Ovary (tissue), 3 donors: ENCODE measurements around the gene CENPK.

Experiments used
- EP300 ChIP-seq: sonication (generic); formaldehyde crosslinking; IDR thresholded peaks from one replicate; pipeline ENCODE4 v1.6.1; 2017; ENCODE audit warnings: antibody characterized with exemption
- TF ChIP-seq, protein P1 (sequence below), 3 donors: fragments of 450-650 bp in 2 of 3; fragments of 200-600 bp in 1 of 3; IDR thresholded peaks; one replicate each; pipeline versions ENCODE4 v1.5.1 to v1.8.0; 2016 to 2022; ENCODE audit warnings: antibody characterized with exemption in 3 of 3, mild to moderate bottlenecking in 1 of 3
- donor health status: DM: no; HTN: no; CAD: no.

DNA sequence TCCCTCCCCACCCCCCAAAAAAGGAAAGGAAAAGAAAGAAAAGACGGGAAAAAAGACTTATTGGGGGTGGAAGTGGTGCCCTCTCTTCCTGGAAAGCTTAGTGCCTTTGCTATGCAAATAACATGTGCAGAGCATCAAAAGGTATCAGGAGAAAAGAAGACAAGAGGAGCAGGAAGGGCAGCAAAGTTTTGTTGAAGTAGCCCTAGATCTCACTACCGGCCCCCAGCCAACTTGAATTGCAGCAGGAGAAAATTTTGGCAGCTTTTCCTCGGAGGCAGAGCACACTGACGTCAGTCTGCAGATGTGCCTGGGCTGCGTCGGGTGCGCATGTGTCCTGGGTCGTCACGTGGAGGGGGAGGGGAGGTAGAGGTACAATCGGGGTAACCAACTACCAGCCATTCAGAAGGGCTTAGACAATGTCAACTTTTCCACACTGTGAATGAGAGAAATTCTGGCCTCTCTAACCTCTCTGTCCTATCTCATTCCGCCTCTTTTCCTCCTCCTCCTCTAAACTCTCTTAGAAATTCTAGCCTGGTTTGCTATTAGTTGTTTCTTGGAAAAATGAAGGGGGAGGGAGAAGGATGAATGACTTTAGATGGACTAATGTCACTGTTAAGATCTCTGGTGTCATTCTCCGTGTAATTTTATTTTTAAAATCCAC lies 81.2 kb downstream of the CENPK start, which contains the start of gene ADAMTS6:
- TF ChIP-seq, protein P1, sequence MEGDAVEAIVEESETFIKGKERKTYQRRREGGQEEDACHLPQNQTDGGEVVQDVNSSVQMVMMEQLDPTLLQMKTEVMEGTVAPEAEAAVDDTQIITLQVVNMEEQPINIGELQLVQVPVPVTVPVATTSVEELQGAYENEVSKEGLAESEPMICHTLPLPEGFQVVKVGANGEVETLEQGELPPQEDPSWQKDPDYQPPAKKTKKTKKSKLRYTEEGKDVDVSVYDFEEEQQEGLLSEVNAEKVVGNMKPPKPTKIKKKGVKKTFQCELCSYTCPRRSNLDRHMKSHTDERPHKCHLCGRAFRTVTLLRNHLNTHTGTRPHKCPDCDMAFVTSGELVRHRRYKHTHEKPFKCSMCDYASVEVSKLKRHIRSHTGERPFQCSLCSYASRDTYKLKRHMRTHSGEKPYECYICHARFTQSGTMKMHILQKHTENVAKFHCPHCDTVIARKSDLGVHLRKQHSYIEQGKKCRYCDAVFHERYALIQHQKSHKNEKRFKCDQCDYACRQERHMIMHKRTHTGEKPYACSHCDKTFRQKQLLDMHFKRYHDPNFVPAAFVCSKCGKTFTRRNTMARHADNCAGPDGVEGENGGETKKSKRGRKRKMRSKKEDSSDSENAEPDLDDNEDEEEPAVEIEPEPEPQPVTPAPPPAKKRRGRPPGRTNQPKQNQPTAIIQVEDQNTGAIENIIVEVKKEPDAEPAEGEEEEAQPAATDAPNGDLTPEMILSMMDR (IDR thresholded peaks at IDR 0.05) = no peak
- no peak for TF ChIP-seq EP300
